Loucy (cell line): ENCODE data around the gene INSR.

Experiments used
- H2AFZ ChIP-seq: fragments of 200-600 bp; sonication (generic); 2 replicates; pipeline ENCODE4 v1.6.0; 2016; ENCODE audit warnings: antibody characterized with exemption, mild to moderate bottlenecking, low read length, moderate library complexity
- H3F3A ChIP-seq: fragments of 200-600 bp; 2 replicates; pipeline ENCODE4 v1.6.0; 2016; ENCODE audit warnings: antibody characterized with exemption, low read depth, mild to moderate bottlenecking
- H3K27me3 ChIP-seq: fragments of 200-600 bp; sonication (generic); 2 replicates; pipeline ENCODE4 v1.6.1; 2014; ENCODE audit warnings: low read length, mild to moderate bottlenecking; ENCODE audit not compliant: insufficient read depth, poor library complexity, severe bottlenecking
- H3K36me3 ChIP-seq: fragments of 200-600 bp; sonication (generic); 2 replicates; pipeline ENCODE4 v1.6.1; 2016; ENCODE audit warnings: low read length; ENCODE audit not compliant: insufficient read depth
- H3K4me1 ChIP-seq: fragments of 200-600 bp; sonication (generic); 2 replicates; pipeline ENCODE4 v1.5.1; 2014; ENCODE audit warnings: low read length, mild to moderate bottlenecking; ENCODE audit not compliant: insufficient read depth, poor library complexity, severe bottlenecking
- H3K4me2 ChIP-seq: fragments of 200-600 bp; sonication (generic); 2 replicates; pipeline ENCODE4 v1.6.0; 2014; ENCODE audit warnings: antibody characterized with exemption, low read length, low read depth, mild to moderate bottlenecking; ENCODE audit not compliant: poor library complexity, severe bottlenecking
- H3K4me3 ChIP-seq: fragments of 200-600 bp; sonication (generic); 2 replicates; pipeline ENCODE4 v1.5.1; 2014; ENCODE audit warnings: low read length, mild to moderate bottlenecking, mixed read lengths; ENCODE audit not compliant: poor library complexity, severe bottlenecking
- H3K79me2 ChIP-seq: fragments of 200-600 bp; sonication (generic); 2 replicates; pipeline ENCODE4 v1.6.1; 2014; ENCODE audit warnings: low read length; ENCODE audit not compliant: insufficient read depth
- H3K9ac ChIP-seq: fragments of 200-600 bp; sonication (generic); 2 replicates; pipeline ENCODE4 v1.6.0; 2014; ENCODE audit warnings: mild to moderate bottlenecking, low read depth, low read length, moderate library complexity; ENCODE audit not compliant: poor library complexity, severe bottlenecking
- H3K9me2 ChIP-seq: fragments of 200-600 bp; sonication (generic); replicated peaks from 2 replicates; pipeline ENCODE4 v1.6.1; 2016; ENCODE audit warnings: low read depth, low read length, mixed read lengths
- H3K9me3 ChIP-seq: fragments of 200-600 bp; sonication (generic); 2 replicates; pipeline ENCODE4 v1.6.1; 2014; ENCODE audit warnings: mild to moderate bottlenecking, antibody characterized with exemption, low read length, low read depth; ENCODE audit not compliant: insufficient read depth
- H4K20me1 ChIP-seq: fragments of 200-600 bp; sonication (generic); 2 replicates; pipeline ENCODE4 v1.6.0; 2014; ENCODE audit warnings: antibody characterized with exemption, low read length, mild to moderate bottlenecking; ENCODE audit not compliant: insufficient read depth, poor library complexity, severe bottlenecking
- CTCF ChIP-seq: fragments of 200-600 bp; sonication (generic); conservative IDR thresholded peaks from 2 replicates; pipeline ENCODE4 v1.5.1; 2014; ENCODE audit warnings: mild to moderate bottlenecking, antibody characterized with exemption, low read length
- EZH2phosphoT487 ChIP-seq: fragments of 200-600 bp; IDR thresholded peaks from 2 replicates; pipeline ENCODE4 v1.6.1; 2018; ENCODE audit warnings: antibody characterized with exemption, mild to moderate bottlenecking, moderate library complexity, borderline replicate concordance

Gene INSR

DNA sequence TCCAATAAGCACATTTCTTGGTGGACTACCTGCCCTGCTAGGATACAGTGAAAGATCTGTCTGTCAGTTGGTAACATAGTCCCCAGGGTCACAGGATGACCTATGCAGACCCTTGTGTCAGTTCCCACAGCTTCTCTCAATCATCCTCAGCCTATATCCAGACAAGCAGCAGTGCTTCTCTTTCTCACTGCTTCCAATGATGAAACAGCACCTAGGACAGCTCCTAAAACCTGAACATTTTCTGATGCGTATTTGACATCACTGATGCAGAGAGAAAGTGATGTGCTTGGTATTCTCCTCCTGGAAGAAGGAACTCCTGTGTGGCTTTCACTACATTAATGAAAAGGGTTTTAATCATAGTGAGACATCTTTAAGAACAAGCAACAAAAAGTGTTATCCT, 181.0 kb downstream of the INSR start:
- Histone ChIP-seq H3K27me3 (no peaks in the 10 kb centered on the region), H3K9me2 (no peaks in the 10 kb centered on the region), H3K9me3 (no peaks in the 10 kb centered on the region), H3K4me1 (no peaks in the 10 kb centered on the region), H4K20me1 (no peaks in the 10 kb centered on the region), H3K4me2 (no peak overlapping the region), H3K79me2 (no peaks in the 10 kb centered on the region), H3K9ac (no peak overlapping the region), H3K36me3 (no peaks in the 10 kb centered on the region), H3F3A (no peaks in the 10 kb centered on the region), H3K4me3 (no peak overlapping the region), H2AFZ (no peak overlapping the region)
- TF ChIP-seq CTCF (no peak), EZH2phosphoT487 (no peak)

DNA sequence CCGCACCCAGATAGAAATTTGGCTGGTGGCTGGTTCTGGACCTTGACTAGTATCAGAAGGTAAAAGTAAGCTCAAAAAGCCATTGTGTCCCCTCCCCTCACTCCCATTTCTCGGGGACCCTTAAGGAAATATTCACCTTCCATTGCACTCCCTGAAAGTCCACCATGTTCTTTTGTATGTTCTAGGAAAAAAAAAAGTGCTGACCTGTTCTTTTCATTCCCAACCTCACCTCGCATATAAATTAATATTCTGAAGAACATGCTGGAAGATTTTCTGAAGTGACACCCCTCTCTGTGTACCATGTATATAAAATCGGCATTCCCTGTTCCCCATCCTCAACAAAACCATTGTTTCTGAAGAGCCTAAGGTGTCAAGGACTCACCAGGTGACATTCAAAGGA, 181.5 kb downstream of the INSR start:
- H3F3A ChIP-seq: no peaks in the 10 kb centered on the region
- no peaks in the 10 kb centered on the region for H3K9me3 ChIP-seq
- no peak overlapping the region for H3K9ac ChIP-seq
- H3K9me2 ChIP-seq: no peaks in the 10 kb centered on the region
- H3K27me3 ChIP-seq: no peaks in the 10 kb centered on the region
- H4K20me1 ChIP-seq: no peaks in the 10 kb centered on the region
- no peak overlapping the region for H3K4me3 ChIP-seq
- H3K4me1 ChIP-seq: no peaks in the 10 kb centered on the region
- H3K4me2 ChIP-seq: no peak overlapping the region
- H3K79me2 ChIP-seq: no peaks in the 10 kb centered on the region
- TF ChIP-seq CTCF: no peak
- TF ChIP-seq EZH2phosphoT487: no peak
- H3K36me3 ChIP-seq: no peaks in the 10 kb centered on the region
- no peak overlapping the region for H2AFZ ChIP-seq

DNA sequence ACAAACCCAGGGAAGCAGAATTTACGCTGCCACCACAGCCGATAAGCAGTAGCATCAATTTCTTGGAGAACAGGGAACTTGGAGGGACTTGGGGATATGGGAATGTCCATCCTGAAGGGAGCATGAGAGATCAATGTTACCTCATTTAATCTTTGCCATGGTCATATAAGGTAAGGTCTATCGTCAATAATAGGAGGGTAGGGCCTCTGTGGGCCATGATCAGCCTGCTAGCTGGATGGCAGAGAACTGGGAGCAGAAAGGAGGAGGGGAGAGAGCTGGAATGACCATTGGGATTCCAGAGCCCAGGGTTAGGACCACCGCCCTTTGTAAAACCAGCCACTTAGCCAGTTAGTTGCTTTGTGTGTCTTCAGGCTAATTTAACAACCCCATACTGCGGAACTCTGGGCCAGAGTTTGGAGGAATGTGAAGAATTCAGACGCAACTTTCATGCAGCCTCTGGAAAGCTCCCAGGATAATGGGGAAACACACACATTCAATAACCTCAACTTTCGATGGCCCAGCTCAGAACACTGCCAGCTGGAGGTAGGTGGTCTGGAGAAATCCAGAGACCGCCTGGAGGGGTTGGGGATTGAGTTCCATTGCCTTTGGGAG, 184.4 kb downstream of the INSR start:
- Histone ChIP-seq H3K4me1 (no peaks in the 10 kb centered on the region), H3K4me2 (no peak overlapping the region), H3K9ac (no peak overlapping the region), H3K27me3 (no peaks in the 10 kb centered on the region), H3K9me3 (no peaks in the 10 kb centered on the region), H4K20me1 (no peaks in the 10 kb centered on the region), H3K79me2 (no peaks in the 10 kb centered on the region), H3K36me3 (no peaks in the 10 kb centered on the region), H3K4me3 (no peak overlapping the region), H3K9me2 (no peaks in the 10 kb centered on the region), H2AFZ (no peak overlapping the region), H3F3A (no peaks in the 10 kb centered on the region)
- TF ChIP-seq EZH2phosphoT487 (no peak), CTCF (no peak)
